Endothelial cell of umbilical vein (primary cell): ENCODE data around the gene ZNRF3. TPM values are rescaled to one million over a fixed set of nuclear protein-coding genes. Genes with fewer than 3 reads are reported as not detected.

Experiments
- BruUV-seq: library from RNA; stranded (reverse); fragments of 400-500 nt; replicated peaks from 2 replicates; lab custom pipeline; 2021; lab: Mats Ljungman, UMichigan
- CTCF ChIA-PET: fragments of 300-600, 350-600 bp; sonication (Branson Sonifier 250); formaldehyde crosslinking; loops from one replicate; lab custom pipeline; 2021; ENCODE audit warnings: antibody characterized with exemption, inconsistent platforms; lab: Charles Lee
- POLR2A ChIA-PET: fragments of 300-600, 350-600 bp; sonication (Branson Sonifier 250); formaldehyde crosslinking; loops from one replicate; lab custom pipeline; 2021; ENCODE audit warnings: antibody characterized with exemption, inconsistent platforms; lab: Charles Lee
- DNase-seq: peaks from one replicate; pipeline ENCODE4 v3.0.0-alpha.2; 2011; ENCODE audit warnings: low read depth, low spot score
- FAIRE-seq: peaks from 2 replicates; lab custom pipeline; 2011; peaks lifted over from hg19 to GRCh38; lab: Jason Lieb, UNC
- H2AFZ ChIP-seq: 2 replicates; pipeline ENCODE4 v1.6.0; 2012; ENCODE audit warnings: low read depth, low read length, control low read depth, inconsistent platforms
- H3K27ac ChIP-seq: 2 replicates; pipeline ENCODE4 v1.5.1; 2011; ENCODE audit warnings: low read depth, mild to moderate bottlenecking, control low read depth, low read length, moderate library complexity; ENCODE audit not compliant: insufficient read depth
- H3K27me3 ChIP-seq, 2 experiments: 2 replicates each; pipeline versions ENCODE4 v1.6.0 to v1.6.1; 2011; ENCODE audit warnings: low read length in 2 of 2, mixed read lengths in 1 of 2; ENCODE audit not compliant: control insufficient read depth in 2 of 2, insufficient read depth in 2 of 2
- H3K36me3 ChIP-seq, 2 experiments: 2 replicates in 1 of 2; 3 replicates in 1 of 2; pipeline ENCODE4 v1.5.1; 2011; ENCODE audit warnings: low read length in 2 of 2, mild to moderate bottlenecking in 1 of 2, moderate library complexity in 1 of 2; ENCODE audit not compliant: control insufficient read depth in 2 of 2, insufficient read depth in 2 of 2; ENCODE audit errors: extremely low read depth in 1 of 2
- H3K4me1 ChIP-seq: 3 replicates; pipeline ENCODE4 v1.5.1; 2011; ENCODE audit warnings: mild to moderate bottlenecking, low read length; ENCODE audit not compliant: control insufficient read depth, insufficient read depth; ENCODE audit errors: extremely low read depth
- H3K4me2 ChIP-seq: 2 replicates; pipeline ENCODE4 v1.6.1; 2011; ENCODE audit warnings: low read length, control low read depth, mixed read lengths; ENCODE audit not compliant: insufficient read depth
- H3K4me3 ChIP-seq, 3 experiments: fragments of 200-600 bp in 1 of 3; sonication (generic), shearing (Covaris generic) in 1 of 3; replicated peaks in 1 of 3; 2 replicates each; pipeline ENCODE4 v1.5.1; 2011 to 2016; ENCODE audit warnings: control low read depth in 3 of 3, low read length in 3 of 3, mild to moderate bottlenecking in 2 of 3, inconsistent platforms in 1 of 3, low read depth in 1 of 3, moderate library complexity in 1 of 3; ENCODE audit not compliant: insufficient read depth in 1 of 3
- H3K79me2 ChIP-seq: 2 replicates; pipeline ENCODE4 v1.6.0; 2012; ENCODE audit warnings: low read length, inconsistent platforms; ENCODE audit not compliant: control insufficient read depth, insufficient read depth
- H3K9ac ChIP-seq: replicated peaks from 2 replicates; pipeline ENCODE3; 2011; ENCODE audit warnings: low read length, control low read depth; ENCODE audit not compliant: insufficient read depth; ENCODE audit errors: extremely low read depth
- H3K9me1 ChIP-seq: replicated peaks from 3 replicates; pipeline ENCODE4 v1.6.0; 2011; ENCODE audit warnings: mild to moderate bottlenecking, low read length; ENCODE audit not compliant: control insufficient read depth, insufficient read depth; ENCODE audit errors: extremely low read depth
- H3K9me3 ChIP-seq: replicated peaks from 2 replicates; pipeline ENCODE4 v1.5.1; 2012; ENCODE audit warnings: low read length, inconsistent platforms; ENCODE audit not compliant: control insufficient read depth, insufficient read depth
- H4K20me1 ChIP-seq: replicated peaks from 2 replicates; pipeline ENCODE3; 2011; ENCODE audit warnings: mild to moderate bottlenecking, low read length; ENCODE audit not compliant: control insufficient read depth, insufficient read depth; ENCODE audit errors: extremely low read depth
- EZH2 ChIP-seq: IDR thresholded peaks from 2 replicates; pipeline ENCODE4 v1.6.1; 2012; ENCODE audit warnings: borderline replicate concordance, low read depth, mild to moderate bottlenecking, moderate library complexity, low read length, inconsistent platforms; ENCODE audit not compliant: severe bottlenecking
- FOS ChIP-seq: IDR thresholded peaks from 2 replicates; pipeline ENCODE4 v1.6.1; 2011; ENCODE audit warnings: mild to moderate bottlenecking, low read length, moderate library complexity, borderline replicate concordance; ENCODE audit not compliant: insufficient read depth
- GATA2 ChIP-seq: IDR thresholded peaks from 2 replicates; pipeline ENCODE4 v1.7.0; 2011; ENCODE audit warnings: low read depth, mild to moderate bottlenecking, moderate library complexity, mixed read lengths, low read length; ENCODE audit not compliant: insufficient read length, insufficient read depth
- JUN ChIP-seq: IDR thresholded peaks from 2 replicates; pipeline ENCODE4 v1.6.1; 2011; ENCODE audit warnings: borderline replicate concordance, low read depth; ENCODE audit not compliant: insufficient read length, insufficient read depth
- MYC ChIP-seq: IDR thresholded peaks from one replicate; pipeline ENCODE4 v1.6.1; 2011; ENCODE audit warnings: mild to moderate bottlenecking, low read depth, low read length
- POLR2A ChIP-seq: IDR thresholded peaks from 2 replicates; pipeline ENCODE4 v1.6.1; 2012; ENCODE audit warnings: low read depth, mild to moderate bottlenecking, control low read depth, low read length
- POLR2AphosphoS5 ChIP-seq: IDR thresholded peaks from 2 replicates; pipeline ENCODE4 v1.6.1; 2012; ENCODE audit warnings: low read depth, mild to moderate bottlenecking, control low read depth, low read length, moderate library complexity; ENCODE audit not compliant: insufficient read depth
- dilution Hi-C: fragments of 300-500 bp; cut with MboI; formaldehyde crosslinking; loops from one replicate; pipeline ENCODE4 v1.15.0; 2019; ENCODE audit warnings: low sequenced_read_pairs; ENCODE audit not compliant: extremely low pct_ligation_motif_present
- intact Hi-C: fragments of 100-400 bp; cut with micrococcal nuclease; formaldehyde crosslinking; loops from one replicate; pipeline ENCODE4 v1.10.0; 2022
- polyA plus RNA-seq, 4 experiments: library from polyadenylated mRNA; depleted of rRNA in 3 of 4; stranded (reverse) in 3 of 4; unstranded in 1 of 4; fragments of >200 nt; gene quantifications; 2 replicates each; pipeline versions ENCODE4 v1.2.1 to v1.2.3, GENCODE V29; 2011 to 2012; ENCODE audit warnings: missing spikeins in 1 of 4
- total RNA-seq: library from RNA; stranded (reverse); gene quantifications from 2 replicates; pipeline ENCODE4 v1.2.3, GENCODE V29; 2021
- TF ChIP-seq, protein P1 (sequence below), 2 donors: IDR thresholded peaks; 1 replicate in 1 of 2; 2 replicates in 1 of 2; pipeline ENCODE4 v1.5.1; 2011; ENCODE audit warnings: low read length in 2 of 2, mild to moderate bottlenecking in 2 of 2, moderate library complexity in 2 of 2, control low read depth in 1 of 2, inconsistent platforms in 1 of 2, low read depth in 1 of 2; ENCODE audit not compliant: insufficient read depth in 1 of 2; ENCODE audit errors: extremely low read depth in 1 of 2
- TF ChIP-seq, protein P2 (sequence below): IDR thresholded peaks from 2 replicates; pipeline ENCODE4 v1.6.1; 2011; ENCODE audit not compliant: insufficient read depth, insufficient read length

Gene ZNRF3
- total and polyA plus RNA-seq, 2 donors (not counting 3 experiments of a cell fraction or from before 2014, with no cell fraction given) = 2.7 to 5.2 TPM

DNA sequence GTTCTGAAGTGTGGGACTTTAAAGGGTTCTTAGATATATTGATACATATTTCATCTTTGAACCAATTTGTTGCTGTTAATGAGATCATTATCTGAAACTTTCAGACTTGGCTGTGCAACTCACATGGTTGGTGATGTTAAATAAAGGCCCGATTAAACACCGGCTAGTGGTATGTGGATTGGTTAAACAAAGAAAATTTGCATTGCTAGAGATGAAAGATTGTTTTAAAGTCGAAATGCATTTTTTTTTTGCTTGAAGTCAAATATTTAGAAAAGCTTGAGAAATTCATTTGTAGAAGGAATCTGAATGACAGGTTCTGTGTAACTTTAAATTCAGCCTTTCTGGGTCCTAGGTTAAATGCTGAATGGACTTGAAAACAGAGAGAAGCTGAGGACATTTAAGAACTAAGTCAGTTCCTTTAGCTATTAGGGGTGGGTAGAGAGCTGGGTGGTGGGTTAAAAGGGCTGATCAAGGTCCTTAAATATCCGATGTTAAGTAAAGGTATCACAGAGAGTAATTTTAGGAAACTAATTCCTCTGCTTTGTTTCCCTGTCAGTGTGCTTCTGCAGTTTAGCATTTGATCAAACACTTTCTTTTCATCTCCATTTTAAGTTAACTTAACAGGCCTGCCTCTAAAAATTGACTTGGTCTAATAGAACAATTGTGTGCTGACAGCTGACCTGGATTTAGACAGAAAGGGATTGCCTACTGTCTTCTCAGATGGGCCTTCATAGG, 4.5 kb downstream of the ZNRF3 start:
- Histone ChIP-seq H4K20me1 (no peaks in the 10 kb centered on the region), H3K9ac (no peak overlapping the region), H3K36me3 (no peaks in the 10 kb centered on the region), H3K4me2 (no peak overlapping the region), H3K79me2 (peaks cover 8% of the 10 kb centered on the region), H3K4me1 (peaks cover 7% of the 10 kb centered on the region), H3K9me3 (no peaks in the 10 kb centered on the region), H3K27ac (no peak overlapping the region), H2AFZ (no peak overlapping the region), H3K9me1 (no peaks in the 10 kb centered on the region), H3K27me3 (no peaks in the 10 kb centered on the region), H3K4me3 (no peak overlapping the region)
- DNase-seq = no peak
- intact Hi-C loops (no loop called here), dilution Hi-C loops (no loop called here)
- POLR2A ChIA-PET = no interaction called here
- no TSS peak for BruUV-seq
- CTCF ChIA-PET = interaction anchor here (0.6 kb wide), 1 partner anchor 11 kb away, joined by 3 read pairs; no protein-coding TSS in a partner anchor
- no peak for TF ChIP-seq JUN
- no peak for TF ChIP-seq POLR2AphosphoS5
- TF ChIP-seq POLR2A = no peak
- TF ChIP-seq, protein P1, sequence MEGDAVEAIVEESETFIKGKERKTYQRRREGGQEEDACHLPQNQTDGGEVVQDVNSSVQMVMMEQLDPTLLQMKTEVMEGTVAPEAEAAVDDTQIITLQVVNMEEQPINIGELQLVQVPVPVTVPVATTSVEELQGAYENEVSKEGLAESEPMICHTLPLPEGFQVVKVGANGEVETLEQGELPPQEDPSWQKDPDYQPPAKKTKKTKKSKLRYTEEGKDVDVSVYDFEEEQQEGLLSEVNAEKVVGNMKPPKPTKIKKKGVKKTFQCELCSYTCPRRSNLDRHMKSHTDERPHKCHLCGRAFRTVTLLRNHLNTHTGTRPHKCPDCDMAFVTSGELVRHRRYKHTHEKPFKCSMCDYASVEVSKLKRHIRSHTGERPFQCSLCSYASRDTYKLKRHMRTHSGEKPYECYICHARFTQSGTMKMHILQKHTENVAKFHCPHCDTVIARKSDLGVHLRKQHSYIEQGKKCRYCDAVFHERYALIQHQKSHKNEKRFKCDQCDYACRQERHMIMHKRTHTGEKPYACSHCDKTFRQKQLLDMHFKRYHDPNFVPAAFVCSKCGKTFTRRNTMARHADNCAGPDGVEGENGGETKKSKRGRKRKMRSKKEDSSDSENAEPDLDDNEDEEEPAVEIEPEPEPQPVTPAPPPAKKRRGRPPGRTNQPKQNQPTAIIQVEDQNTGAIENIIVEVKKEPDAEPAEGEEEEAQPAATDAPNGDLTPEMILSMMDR (IDR thresholded peaks at IDR 0.05; ENCODE audit: extremely low read depth in 1 of 2, insufficient read depth in 1 of 2, low read depth in 1 of 2, low read length in 2 of 2) = no peak
- no peak for TF ChIP-seq EZH2
- TF ChIP-seq MYC = no peak
- no peak for TF ChIP-seq FOS
- TF ChIP-seq GATA2 = no peak
- TF ChIP-seq, protein P2, sequence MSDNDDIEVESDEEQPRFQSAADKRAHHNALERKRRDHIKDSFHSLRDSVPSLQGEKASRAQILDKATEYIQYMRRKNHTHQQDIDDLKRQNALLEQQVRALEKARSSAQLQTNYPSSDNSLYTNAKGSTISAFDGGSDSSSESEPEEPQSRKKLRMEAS = no peak
- no peak for FAIRE-seq
